ENCODE results near the gene DENND4A. TPM values are rescaled to one million over a fixed set of nuclear protein-coding genes. Genes with fewer than 3 reads are reported as not detected.

The DENND4A gene
- total RNA-seq, 4 donors from 2014 or later, result 7.4 to 16.4 (median 13.3) TPM

- H3K4me3 ChIP-seq (ENCODE audit: low read depth, poor library complexity, severe bottlenecking), result no peak overlapping the region
- 71 to 81% methylated on average over 1 of the region's 1 CpG for whole genome bisulfite sequencing, 2 donors
- intact Hi-C loops (cut with DNase I; ENCODE audit: low total_unique reads), result no loop called here
- TF ChIP-seq POLR2A (IDR thresholded peaks at IDR 0.05), result no peak
- no peak for TF ChIP-seq CTCF (IDR thresholded peaks at IDR 0.05)
- DNase-seq (ENCODE audit: low spot score in 2 of 2), result no peak
Observed at GRCh38 chr15:65804252-65804931, 12.3 kb upstream of the DENND4A start.

- intact Hi-C loops (cut with DNase I; ENCODE audit: low total_unique reads), result no loop called here
- WGBS, 2 donors, result 45 to 60% methylated on average over 2 of the region's 2 CpGs
- TF ChIP-seq POLR2A (IDR thresholded peaks at IDR 0.05), result no peak
- TF ChIP-seq CTCF (IDR thresholded peaks at IDR 0.05), result no peak
- H3K4me3 ChIP-seq (ENCODE audit: low read depth, poor library complexity, severe bottlenecking), result no peak overlapping the region
- DNase-seq (ENCODE audit: low spot score in 2 of 2), result no peak
Observed at GRCh38 chr15:65801229-65801805, 9.2 kb upstream of the DENND4A start.

- no peak for DNase-seq (ENCODE audit: low spot score in 2 of 2)
- H3K4me3 ChIP-seq (ENCODE audit: low read depth, poor library complexity, severe bottlenecking), result no peak overlapping the region
- TF ChIP-seq POLR2A (IDR thresholded peaks at IDR 0.05) (no peak), CTCF (IDR thresholded peaks at IDR 0.05) (no peak)
- WGBS, 2 donors, result 34 to 44% methylated on average over 1 of the region's 1 CpG
- intact Hi-C loops (cut with DNase I; ENCODE audit: low total_unique reads), result no loop called here
Observed at GRCh38 chr15:65796610-65797078, 4.6 kb upstream of the DENND4A start.

- WGBS, 2 donors, result 68 to 76% methylated on average over 3 of the region's 3 CpGs
- intact Hi-C loops (cut with DNase I; ENCODE audit: low total_unique reads), result no loop called here
- no peak overlapping the region for H3K4me3 ChIP-seq (ENCODE audit: low read depth, poor library complexity, severe bottlenecking)
- DNase-seq (ENCODE audit: low spot score in 2 of 2), result no peak
- TF ChIP-seq CTCF (IDR thresholded peaks at IDR 0.05), result no peak
- no peak for TF ChIP-seq POLR2A (IDR thresholded peaks at IDR 0.05)
Observed at GRCh38 chr15:65795663-65796216, 3.6 kb upstream of the DENND4A start.

GRCh38 chr15:65793818-65794104 is 1.7 kb upstream of the DENND4A start:
- 92 to 99% methylated on average over 2 of the region's 2 CpGs for WGBS, 2 donors
- no peak for TF ChIP-seq CTCF (IDR thresholded peaks at IDR 0.05)
- no peak for TF ChIP-seq POLR2A (IDR thresholded peaks at IDR 0.05)
- intact Hi-C loops (cut with DNase I; ENCODE audit: low total_unique reads), result no loop called here
- no peak overlapping the region for H3K4me3 ChIP-seq (ENCODE audit: low read depth, poor library complexity, severe bottlenecking)
- no peak for DNase-seq (ENCODE audit: low spot score in 2 of 2)

All from lower leg skin (tissue), 4 donors.